CD14-positive monocyte (primary cell): ENCODE results near the gene FAM107B. TPM values are rescaled to one million over a fixed set of nuclear protein-coding genes. Genes with fewer than 3 reads are reported as not detected.

Source experiments
- DNase-seq, 3 donors: peaks; one replicate each; pipeline ENCODE4 v3.0.0-alpha.2; 2011 to 2022
- H2AFZ ChIP-seq: 2 replicates; pipeline ENCODE4 v1.6.0; 2012; ENCODE audit warnings: mild to moderate bottlenecking, low read depth, low read length, inconsistent platforms; ENCODE audit not compliant: insufficient read depth, poor library complexity, severe bottlenecking
- H3K27ac ChIP-seq, 2 donors: 1 replicate in 1 of 2; 2 replicates in 1 of 2; pipeline ENCODE4 v1.5.1; 2012 to 2013; ENCODE audit warnings: low read length in 2 of 2, control low read depth in 1 of 2, inconsistent platforms in 1 of 2, low read depth in 1 of 2, mild to moderate bottlenecking in 1 of 2
- H3K27me3 ChIP-seq, 2 donors: one replicate each; pipeline versions ENCODE4 v1.6.0 to v1.6.1; 2011 to 2013; ENCODE audit warnings: low read length in 2 of 2; ENCODE audit not compliant: control insufficient read depth in 2 of 2, insufficient read depth in 2 of 2
- H3K36me3 ChIP-seq, 2 donors: replicated peaks in 1 of 2; 1 replicate in 1 of 2; 2 replicates in 1 of 2; pipeline versions ENCODE4 v1.5.1 to v1.6.1; 2012 to 2013; ENCODE audit warnings: low read length in 2 of 2, control low read depth in 1 of 2, inconsistent platforms in 1 of 2, mild to moderate bottlenecking in 1 of 2; ENCODE audit not compliant: insufficient read depth in 2 of 2, control insufficient read depth in 1 of 2
- H3K4me1 ChIP-seq, 2 donors: 1 replicate in 1 of 2; 2 replicates in 1 of 2; pipeline versions ENCODE4 v1.5.1 to v1.6.1; 2012 to 2013; ENCODE audit warnings: low read length in 2 of 2, control low read depth in 1 of 2, inconsistent platforms in 1 of 2, mild to moderate bottlenecking in 1 of 2, moderate library complexity in 1 of 2; ENCODE audit not compliant: insufficient read depth in 2 of 2, control insufficient read depth in 1 of 2
- H3K4me2 ChIP-seq: replicated peaks from 2 replicates; pipeline ENCODE3; 2012; ENCODE audit warnings: low read length, moderate library complexity, mild to moderate bottlenecking; ENCODE audit not compliant: poor library complexity, severe bottlenecking; ENCODE audit errors: extremely low read depth
- H3K4me3 ChIP-seq, 3 experiments: fragments of 200-600 bp in 1 of 3; sonication (generic) in 1 of 3; replicated peaks in 1 of 3; 1 replicate in 2 of 3; 2 replicates in 1 of 3; pipeline ENCODE4 v1.5.1; 2011 to 2013; ENCODE audit warnings: low read length in 3 of 3, mild to moderate bottlenecking in 3 of 3, control low read depth in 2 of 3, low read depth in 2 of 3, inconsistent platforms in 1 of 3, moderate library complexity in 1 of 3
- H3K79me2 ChIP-seq: 2 replicates; pipeline ENCODE4 v1.6.0; 2012; ENCODE audit warnings: mild to moderate bottlenecking, control low read depth, inconsistent platforms, low read length, moderate library complexity; ENCODE audit not compliant: insufficient read depth
- H3K9ac ChIP-seq: 2 replicates; pipeline ENCODE4 v1.6.0; 2017; ENCODE audit warnings: low read length, mild to moderate bottlenecking; ENCODE audit not compliant: insufficient read depth, poor library complexity, severe bottlenecking
- H3K9me3 ChIP-seq, 2 donors: replicated peaks in 1 of 2; 1 replicate in 1 of 2; 2 replicates in 1 of 2; pipeline versions ENCODE4 v1.5.1 to v1.6.1; 2012 to 2013; ENCODE audit warnings: low read length in 2 of 2, control low read depth in 1 of 2; ENCODE audit not compliant: control insufficient read depth in 1 of 2, insufficient read depth in 1 of 2
- H4K20me1 ChIP-seq: 2 replicates; pipeline ENCODE4 v1.6.0; 2012; ENCODE audit warnings: mild to moderate bottlenecking, low read length, control low read depth, moderate library complexity; ENCODE audit not compliant: insufficient read depth
- H3K27ac Mint-ChIP-seq, 7 donors: one replicate each; pipeline ENCODE4 v1.8.0; 2020; ENCODE audit warnings: mild to moderate bottlenecking in 7 of 7, mixed read lengths in 7 of 7, moderate library complexity in 6 of 7, inconsistent platforms in 2 of 7
- H3K27me3 Mint-ChIP-seq, 3 donors: one replicate each; pipeline ENCODE4 v1.8.0; 2021 to 2022; ENCODE audit warnings: low read depth in 3 of 3, mild to moderate bottlenecking in 3 of 3, mixed read lengths in 3 of 3, moderate library complexity in 3 of 3, inconsistent platforms in 1 of 3
- H3K36me3 Mint-ChIP-seq, 2 donors: one replicate each; pipeline ENCODE4 v1.8.0; 2020; ENCODE audit warnings: mixed read lengths in 2 of 2, inconsistent platforms in 1 of 2, mild to moderate bottlenecking in 1 of 2
- H3K4me1 Mint-ChIP-seq: one replicate; pipeline ENCODE4 v1.8.0; 2020; ENCODE audit warnings: mild to moderate bottlenecking, mixed read lengths
- H3K4me3 Mint-ChIP-seq, 2 donors: one replicate each; pipeline ENCODE4 v1.8.0; 2020; ENCODE audit warnings: mild to moderate bottlenecking in 2 of 2, mixed read lengths in 2 of 2, moderate library complexity in 1 of 2
- H3K9me3 Mint-ChIP-seq, 7 donors: one replicate each; pipeline ENCODE4 v1.8.0; 2020 to 2022; ENCODE audit warnings: mixed read lengths in 7 of 7, mild to moderate bottlenecking in 6 of 7, moderate library complexity in 6 of 7, inconsistent platforms in 2 of 7
- CTCF ChIP-seq: fragments of 200-600 bp; IDR thresholded peaks from one replicate; pipeline ENCODE4 v1.8.0; 2022; ENCODE audit warnings: antibody characterized with exemption, mild to moderate bottlenecking
- WGBS: methylation state at CpG from one replicate; pipeline ENCODE4 v1.1.5; 2013; ENCODE audit warnings: missing lambda C conversion rate; ENCODE audit not compliant: insufficient coverage; 5-methylcytosine and 5-hydroxymethylcytosine counted together
- intact Hi-C, 2 donors: fragments of 100-400 bp; cut with micrococcal nuclease; formaldehyde crosslinking; loops; one replicate each; pipeline versions ENCODE4 v1.15.0 to v1.15.1; 2023
- polyA plus RNA-seq, 3 donors: library from polyadenylated mRNA; depleted of rRNA in 1 of 3; unstranded in 2 of 3; stranded (reverse) in 1 of 3; fragments of 300-500 nt in 2 of 3; fragments of >200 nt in 1 of 3; fragmentation: Illumina TruSeq in 2 of 3; gene quantifications; 1 replicate in 2 of 3; 2 replicates in 1 of 3; pipeline ENCODE4 v1.2.3, GENCODE V29; 2012 to 2021

FAM107B gene
- polyA plus RNA-seq, 3 donors: 27.2 to 68.5 (median 28.4) TPM

- intact Hi-C loops: no loop called here
- DNase-seq: peak in 1 of 3 donors; percentile 11
- no peaks in the 10 kb centered on the region for H3K9me3 ChIP-seq
- no peak overlapping the region for H3K4me2 ChIP-seq
- peaks cover 88% of the 10 kb centered on the region for H4K20me1 ChIP-seq
- H3K9ac ChIP-seq: no peak overlapping the region
- H3K4me1 Mint-ChIP-seq: peaks cover 92% of the 10 kb centered on the region
- peaks cover 100% of the 10 kb centered on the region for H3K79me2 ChIP-seq
- peak overlapping the region; percentile 7 to 89 (median 51) for H3K27ac Mint-ChIP-seq
- H3K4me3 ChIP-seq: no peak overlapping the region
- H3K9me3 Mint-ChIP-seq: no peaks in the 10 kb centered on the region
- no peaks in the 10 kb centered on the region for H3K27me3 ChIP-seq
- peaks cover 5 to 33% of the 10 kb centered on the region in 2 donors for H3K36me3 ChIP-seq
- H3K27ac ChIP-seq: peak overlapping the region in 1 of 2 donors; percentile 49
- WGBS: 92% methylated on average over 6 of the region's 11 CpGs
- H3K36me3 Mint-ChIP-seq: peaks cover 29 to 42% of the 10 kb centered on the region in 2 donors
- H3K4me1 ChIP-seq: peaks cover 56 to 65% of the 10 kb centered on the region in 2 donors
- no peak for TF ChIP-seq CTCF
- peak overlapping the region in 1 of 2 donors; percentile 29 for H3K4me3 Mint-ChIP-seq
- H2AFZ ChIP-seq: no peak overlapping the region
- peaks cover 0 to 2% (median 0%) of the 10 kb centered on the region in 3 donors for H3K27me3 Mint-ChIP-seq
Measured at GRCh38 chr10:14583252-14583651, 191.4 kb downstream of the FAM107B start.

GRCh38 chr10:14581553-14582321 is 193.0 kb downstream of the FAM107B start:
- Histone ChIP-seq H3K4me2 (no peak overlapping the region), H3K27ac (peak overlapping the region in 1 of 2 donors; percentile 63), H3K9ac (no peak overlapping the region), H3K4me3 (no peak overlapping the region), H3K36me3 (peaks cover under 1 to 22% of the 10 kb centered on the region in 2 donors), H4K20me1 (peaks cover 73% of the 10 kb centered on the region), H3K4me1 (peaks cover 59 to 62% of the 10 kb centered on the region in 2 donors), H3K79me2 (peaks cover 100% of the 10 kb centered on the region), H3K9me3 (no peaks in the 10 kb centered on the region), H2AFZ (no peak overlapping the region), H3K27me3 (no peaks in the 10 kb centered on the region)
- Mint-ChIP-seq H3K9me3 (no peaks in the 10 kb centered on the region), H3K27me3 (peaks cover 0 to 2% (median 0%) of the 10 kb centered on the region in 3 donors), H3K4me3 (no peak overlapping the region), H3K36me3 (peaks cover 20 to 35% of the 10 kb centered on the region in 2 donors), H3K27ac (peak overlapping the region; percentile 15 to 96 (median 77)), H3K4me1 (peaks cover 90% of the 10 kb centered on the region)
- 83% methylated on average over 1 of the region's 7 CpGs for WGBS
- no peak for TF ChIP-seq CTCF
- no peak for DNase-seq
- intact Hi-C loops: no loop called here
